Stimulated activated CD4-positive, alpha-beta T cell treated with anti-CD3 and anti-CD28 coated beads, Interleukin-1b, Interleukin-23, amount 100 ng/mL, for 24 hours (primary cell): ENCODE data around the gene PPIP5K1.
A peak's percentile ranks its signal among the peaks of the same experiment; 100 is the strongest.

Source experiments
- DNase-seq, 4 experiments: peaks; one replicate each; pipeline ENCODE4 v3.0.0-alpha.2; 2020; ENCODE audit warnings: low read depth in 4 of 4, low spot score in 1 of 4

Gene PPIP5K1

GRCh38 chr15:43519196-43519595 lies 70.8 kb downstream of the PPIP5K1 start:
- DNase-seq = no peak

DNA sequence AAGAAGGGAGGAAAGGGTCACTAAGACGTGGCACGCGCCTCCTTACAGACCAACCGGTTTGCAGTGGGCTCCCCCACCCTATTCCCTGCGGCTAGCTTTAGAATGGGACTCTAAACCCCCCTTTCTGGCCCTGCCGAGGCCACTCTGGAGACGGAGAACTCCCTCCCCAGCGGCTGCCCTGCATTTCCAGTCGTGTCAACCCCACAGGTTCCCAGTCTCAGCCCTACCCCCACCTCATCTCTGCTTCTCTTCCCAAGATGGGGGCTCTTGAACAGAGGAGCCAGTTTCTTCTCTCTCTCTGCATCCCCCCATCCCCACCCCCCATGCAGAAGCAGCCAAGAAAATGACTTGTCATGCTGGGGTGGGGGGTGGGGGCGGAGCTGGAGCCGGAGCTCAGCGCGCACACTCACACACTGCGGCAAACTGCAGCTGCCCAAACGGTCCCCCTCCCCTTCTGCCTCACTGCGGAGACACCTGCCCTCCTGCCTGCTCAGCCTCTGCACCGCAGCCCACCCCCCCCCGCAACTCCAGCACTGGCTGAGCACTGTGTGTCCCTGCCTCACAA lies 71.7 kb downstream of the PPIP5K1 start:
- DNase-seq = no peak

DNA sequence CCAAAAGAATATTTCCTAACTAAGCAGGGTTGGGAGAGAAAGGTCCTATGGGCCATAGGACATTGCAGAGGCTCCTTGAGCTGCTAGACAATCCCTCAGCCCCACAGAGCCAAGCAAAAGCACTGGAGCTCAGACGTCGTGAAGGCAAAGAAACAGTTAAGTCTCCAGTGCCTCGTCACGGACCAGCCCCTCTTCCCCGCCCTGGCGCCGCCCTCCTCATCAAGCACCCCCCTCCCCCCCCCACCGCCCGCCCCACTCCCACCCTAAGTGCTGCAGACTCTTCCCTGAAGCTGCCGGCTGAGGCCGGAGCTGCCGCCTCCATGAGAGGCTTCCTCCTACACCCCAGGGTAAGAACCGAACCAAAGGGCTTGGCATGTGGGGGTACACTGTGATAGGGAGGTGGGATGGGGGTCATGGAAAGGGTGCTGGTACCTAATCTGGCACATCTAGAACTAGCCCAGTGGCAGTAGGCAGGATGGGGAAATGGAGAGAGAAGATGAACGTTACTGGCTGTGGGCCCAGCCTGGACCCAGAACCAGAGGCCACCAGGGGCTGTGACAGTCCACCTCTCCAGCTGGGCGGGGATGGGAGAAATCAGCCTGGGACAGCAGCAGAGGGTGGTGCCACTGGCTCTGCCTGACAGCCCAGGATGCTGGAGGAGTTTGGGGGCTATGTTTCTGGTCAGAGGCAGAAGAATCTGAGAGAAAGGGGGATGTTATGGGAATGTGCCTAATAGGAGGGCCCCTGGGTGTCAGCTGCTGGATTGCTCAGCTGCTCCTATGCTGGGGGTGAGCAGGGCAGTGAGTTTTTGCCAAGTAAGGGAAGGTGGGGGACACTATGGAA lies 72.4 kb downstream of the PPIP5K1 start, which contains the start of gene MAP1A:
Gene MAP1A (plus strand): TSS at position 255 of the 843 bp plus-strand sequence. CDS start 3,866 bp downstream, outside the sequence.
- no peak for DNase-seq

- DNase-seq = no peak
Measured at GRCh38 chr15:43516801-43517353, 73.1 kb downstream of the PPIP5K1 start.

GRCh38 chr15:43516185-43516584 lies 73.8 kb downstream of the PPIP5K1 start:
- DNase-seq = no peak

DNA sequence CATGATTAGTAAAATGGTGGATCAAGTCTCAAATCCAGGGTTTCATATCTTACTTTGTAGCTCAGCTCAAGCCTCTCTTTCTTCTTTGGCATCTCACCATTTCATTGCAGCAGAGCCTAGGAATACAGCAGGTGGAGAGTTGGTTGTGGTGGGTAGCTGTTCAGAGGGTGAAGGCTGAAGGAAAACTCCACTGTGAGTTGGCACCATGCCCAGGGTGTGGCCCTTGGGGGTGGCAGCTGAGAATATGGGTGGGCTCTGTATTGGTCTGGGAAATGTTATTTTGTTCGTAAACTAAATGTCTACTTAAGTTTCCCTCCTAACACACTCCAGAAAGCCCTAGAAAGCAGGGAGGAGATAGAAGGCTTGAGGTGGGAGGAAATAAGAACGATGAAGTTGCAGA lies 74.3 kb downstream of the PPIP5K1 start:
- DNase-seq = no peak

- no peak for DNase-seq
Measured at GRCh38 chr15:43514241-43515057, 75.6 kb downstream of the PPIP5K1 start.

DNA sequence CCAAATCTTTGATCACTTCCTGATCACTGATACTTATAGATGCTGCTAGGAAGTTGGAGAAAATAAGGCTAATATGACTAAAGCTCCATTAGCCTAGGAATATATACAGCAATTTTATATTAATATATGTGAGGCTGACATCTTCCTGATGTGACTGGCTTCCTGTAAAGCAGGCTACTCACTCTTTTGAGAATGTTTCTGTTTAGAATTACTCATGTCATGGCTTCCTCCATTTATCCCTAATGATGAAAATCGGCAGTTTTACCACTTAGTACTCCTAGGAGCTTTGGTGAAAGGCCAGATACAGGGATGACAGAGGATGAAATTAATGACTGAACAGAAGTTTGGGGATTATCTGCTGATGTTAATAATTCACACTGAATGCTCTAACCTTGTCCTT lies 76.5 kb downstream of the PPIP5K1 start:
- no peak for DNase-seq

GRCh38 chr15:43511012-43511885 lies 78.8 kb downstream of the PPIP5K1 start:
- peak in 1 of 4 experiments; percentile 25 for DNase-seq

DNA sequence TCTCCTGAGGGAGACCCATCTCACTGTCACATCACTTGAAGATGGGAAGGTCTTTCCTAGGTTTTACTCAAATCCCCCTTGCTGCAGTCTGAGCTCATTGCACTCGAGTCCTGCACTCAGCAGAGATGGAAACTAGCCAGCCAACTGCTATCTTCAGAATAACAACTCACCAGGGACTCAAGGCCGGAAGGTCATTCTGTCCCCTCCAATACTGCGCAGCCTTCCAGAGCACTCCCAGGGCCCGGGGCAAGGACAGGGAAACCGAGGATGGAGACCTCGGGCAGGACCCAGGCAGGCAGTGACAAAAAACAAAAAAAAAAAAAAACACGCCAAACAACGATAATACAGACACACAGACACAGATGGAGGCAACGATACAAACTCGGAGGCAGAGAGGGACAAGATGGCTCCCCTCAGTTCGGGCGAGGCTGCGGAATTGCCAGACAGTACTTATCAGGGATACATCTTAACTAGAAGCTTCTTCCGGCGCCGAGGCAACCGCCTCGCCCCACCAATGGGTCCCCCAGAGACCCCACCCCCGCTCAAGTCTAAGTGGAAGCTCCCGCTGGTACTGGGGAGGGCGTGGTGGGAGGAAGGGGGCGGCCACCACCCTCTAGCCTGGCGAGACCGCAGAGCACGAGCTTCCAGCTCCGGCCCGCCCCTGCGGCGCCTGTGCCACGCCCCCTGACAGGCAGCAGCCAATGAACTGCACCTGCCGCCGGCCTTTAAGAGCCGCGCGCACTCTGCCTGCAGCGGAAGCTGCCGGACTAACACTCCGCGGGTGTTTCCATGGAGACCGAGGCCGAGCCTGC lies 79.6 kb downstream of the PPIP5K1 start:
- DNase-seq = peak; percentile 88 to 97 (median 91)

DNA sequence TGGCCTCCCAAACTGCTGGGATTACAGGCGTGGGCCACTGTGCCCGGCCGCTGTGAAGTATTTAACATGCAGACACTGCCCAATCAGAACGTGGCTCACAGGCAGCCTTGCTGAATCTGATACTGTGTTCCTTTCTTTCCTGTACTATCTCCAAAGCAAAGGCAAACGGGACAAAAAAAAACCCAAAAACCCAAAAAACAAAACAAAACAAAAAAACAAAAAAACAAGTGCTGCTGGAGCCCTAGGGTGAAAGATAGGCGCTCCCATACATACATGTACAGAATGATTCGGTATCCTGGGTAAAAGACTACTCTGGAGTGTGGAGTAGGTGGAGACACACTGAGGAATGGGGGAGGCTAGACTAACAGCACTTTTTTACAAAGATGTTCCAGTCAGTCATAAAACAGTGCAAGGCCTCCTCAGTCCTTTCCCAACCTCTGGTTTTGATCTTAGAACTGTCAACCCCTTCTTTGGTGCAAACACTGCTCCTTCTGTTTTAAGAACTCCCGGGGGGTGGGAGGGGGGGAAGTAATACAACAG lies 80.3 kb downstream of the PPIP5K1 start:
- no peak for DNase-seq

GRCh38 chr15:43508991-43509659 lies 80.9 kb downstream of the PPIP5K1 start:
- no peak for DNase-seq

DNA sequence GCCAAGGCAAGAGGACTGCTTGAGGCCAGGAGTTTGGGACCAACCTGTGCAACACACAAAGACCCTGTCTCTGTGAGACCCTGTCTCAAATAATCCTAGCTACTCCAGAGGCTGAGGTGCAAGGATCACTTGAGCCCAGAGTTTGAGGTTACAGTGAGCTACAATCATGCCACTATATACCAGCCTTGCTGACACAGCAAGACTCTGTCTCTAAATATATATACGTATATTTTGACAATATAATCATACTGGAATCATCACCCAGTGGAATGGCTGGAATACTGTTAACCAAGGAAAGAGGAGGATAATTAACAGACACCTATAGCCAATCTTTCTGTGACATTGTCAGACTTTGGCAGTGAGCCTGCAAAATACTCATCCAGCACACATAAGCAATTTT lies 81.6 kb downstream of the PPIP5K1 start:
- DNase-seq = no peak

- DNase-seq = no peak
Measured at GRCh38 chr15:43505738-43506137, 84.3 kb downstream of the PPIP5K1 start.

- DNase-seq = no peak
Measured at GRCh38 chr15:43499635-43500034, 90.4 kb downstream of the PPIP5K1 start.

- no peak for DNase-seq
Measured at GRCh38 chr15:43498990-43499389, 91.0 kb downstream of the PPIP5K1 start.

GRCh38 chr15:43493703-43494472 lies 96.1 kb downstream of the PPIP5K1 start:
- no peak for DNase-seq
